GM23248 (cell line): ENCODE measurements around the gene COP1.

Source experiments
- EZH2 ChIP-seq: fragments of 200-600 bp; sonication (generic); IDR thresholded peaks from 2 replicates; pipeline ENCODE4 v1.6.1; 2018; ENCODE audit warnings: antibody characterized with exemption, mild to moderate bottlenecking; ENCODE audit not compliant: insufficient read depth, poor library complexity, severe bottlenecking
- EZH2phosphoT487 ChIP-seq: fragments of 200-600 bp; sonication (generic); IDR thresholded peaks from 2 replicates; pipeline ENCODE4 v1.6.1; 2018; ENCODE audit warnings: antibody characterized with exemption, moderate library complexity, mild to moderate bottlenecking, low read depth; ENCODE audit not compliant: insufficient read depth

GRCh38 chr1:176159993-176160392, 47.1 kb downstream of the COP1 start:
- TF ChIP-seq EZH2 (no peak), EZH2phosphoT487 (no peak)
